HG03045 (cell line): ENCODE data around the gene PGLYRP4.

Source experiments
- ATAC-seq: cut with Tn5 transposase; IDR thresholded peaks from one replicate; pipeline ENCODE4 v1.9.1; 2021; ENCODE audit warnings: mild to moderate bottlenecking, moderate library complexity; ENCODE audit not compliant: unreplicated experiment

The PGLYRP4 gene, protein sequence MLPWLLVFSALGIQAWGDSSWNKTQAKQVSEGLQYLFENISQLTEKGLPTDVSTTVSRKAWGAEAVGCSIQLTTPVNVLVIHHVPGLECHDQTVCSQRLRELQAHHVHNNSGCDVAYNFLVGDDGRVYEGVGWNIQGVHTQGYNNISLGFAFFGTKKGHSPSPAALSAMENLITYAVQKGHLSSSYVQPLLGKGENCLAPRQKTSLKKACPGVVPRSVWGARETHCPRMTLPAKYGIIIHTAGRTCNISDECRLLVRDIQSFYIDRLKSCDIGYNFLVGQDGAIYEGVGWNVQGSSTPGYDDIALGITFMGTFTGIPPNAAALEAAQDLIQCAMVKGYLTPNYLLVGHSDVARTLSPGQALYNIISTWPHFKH

GRCh38 chr1:153348511-153349362 lies at the start of gene PGLYRP4:
Gene PGLYRP4, minus strand, starts transcription at chr1:153348841. Its CDS starts 909 bp downstream, at chr1:153347932.
- ATAC-seq: no peak

- ATAC-seq: no peak
These were observed 49.4 kb upstream of the PGLYRP4 start for GRCh38 chr1:153397924-153398651.

GRCh38 chr1:153397051-153397923 lies 48.6 kb upstream of the PGLYRP4 start:
- no peak for ATAC-seq

GRCh38 chr1:153396461-153396860 lies 47.8 kb upstream of the PGLYRP4 start:
- no peak for ATAC-seq

- ATAC-seq: no peak
These were observed 47.1 kb upstream of the PGLYRP4 start for GRCh38 chr1:153395776-153396175.

- ATAC-seq: no peak
These were observed 46.6 kb upstream of the PGLYRP4 start for GRCh38 chr1:153395136-153395685.

DNA sequence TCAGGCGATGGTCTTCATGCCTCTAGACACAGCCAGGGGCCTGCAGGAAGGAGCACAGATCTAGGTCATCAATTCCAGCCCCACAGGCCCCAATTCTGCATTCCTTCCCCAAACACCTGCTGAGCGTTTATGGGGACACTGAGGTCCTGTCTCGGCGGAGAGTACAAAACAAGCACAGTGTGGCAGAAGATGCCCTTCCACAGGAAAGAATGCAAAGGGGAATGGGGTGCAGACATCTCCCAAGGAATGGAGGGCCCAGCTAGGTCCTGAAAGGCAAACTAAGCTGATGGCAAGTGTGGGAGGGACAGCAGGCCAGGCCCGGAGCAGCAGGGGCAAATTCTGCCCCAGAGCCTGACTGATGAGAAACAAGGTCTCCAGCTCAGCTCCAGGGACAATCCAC lies 45.8 kb upstream of the PGLYRP4 start:
- no peak for ATAC-seq

GRCh38 chr1:153393926-153394325 lies 45.3 kb upstream of the PGLYRP4 start:
- ATAC-seq: no peak

- no peak for ATAC-seq
These were observed 44.2 kb upstream of the PGLYRP4 start for GRCh38 chr1:153392822-153393221.

DNA sequence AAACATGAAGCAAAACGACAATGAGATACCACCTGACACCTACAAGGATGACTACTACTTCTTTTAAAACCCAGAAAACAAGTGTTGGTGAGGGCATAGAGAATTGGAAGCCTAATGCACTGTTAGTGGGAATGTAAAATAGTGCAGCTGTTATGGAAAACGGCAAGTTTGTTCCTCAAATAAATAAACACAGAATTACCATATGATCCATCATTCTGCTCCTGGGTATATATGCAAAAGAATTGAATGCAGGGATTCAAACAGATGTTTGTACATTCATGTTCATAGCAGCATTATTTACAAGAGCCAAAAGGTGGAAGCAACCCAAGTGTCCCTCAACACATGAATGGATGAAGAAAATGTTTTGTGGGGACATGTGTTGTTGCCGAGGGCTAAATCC lies 43.6 kb upstream of the PGLYRP4 start:
- no peak for ATAC-seq

- no peak for ATAC-seq
These were observed 42.5 kb upstream of the PGLYRP4 start, which contains the start of gene S100A8 for GRCh38 chr1:153390938-153391710. Gene S100A8, minus strand, starts transcription at chr1:153391073. Its CDS starts 538 bp downstream, at chr1:153390535.

- ATAC-seq: no peak
These were observed 41.6 kb upstream of the PGLYRP4 start for GRCh38 chr1:153389973-153390879.

DNA sequence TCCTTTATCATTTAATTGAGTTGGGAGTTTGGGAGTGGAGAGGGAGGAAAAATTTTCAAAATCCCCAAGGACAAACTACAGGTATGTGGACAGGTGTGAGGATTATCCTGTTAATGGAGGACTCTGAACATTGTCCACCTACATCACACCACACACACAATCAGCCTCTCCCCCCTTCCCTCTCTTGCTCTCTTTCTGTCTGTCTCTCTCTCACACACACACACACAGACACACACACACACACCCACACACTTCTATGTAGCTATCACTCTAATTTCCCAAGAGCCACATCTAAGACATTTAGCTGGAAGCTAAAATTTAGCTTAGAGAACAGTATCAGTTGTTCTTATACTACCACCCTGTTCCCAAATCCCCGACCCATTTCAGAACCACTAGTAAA lies 40.8 kb upstream of the PGLYRP4 start:
- ATAC-seq: no peak

DNA sequence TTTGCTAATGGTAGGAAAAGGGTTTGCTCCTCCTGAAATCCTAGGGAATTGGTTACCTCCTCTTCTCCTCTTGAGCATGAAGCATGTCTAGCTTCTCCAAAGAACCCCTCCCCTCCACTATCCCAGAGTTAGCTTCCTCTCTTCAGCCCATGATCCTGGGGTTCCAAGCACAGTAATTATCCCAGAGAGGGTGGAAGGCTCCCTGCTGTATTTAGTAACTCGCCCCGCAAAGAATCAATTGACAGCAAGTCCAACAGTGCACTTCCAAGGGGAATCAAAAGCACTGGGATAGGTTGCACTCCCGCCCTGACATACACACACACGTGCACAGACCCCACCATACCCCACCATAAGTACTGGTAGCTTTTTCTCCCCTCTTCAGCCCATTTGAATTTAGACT lies 39.1 kb upstream of the PGLYRP4 start:
- ATAC-seq: no peak

DNA sequence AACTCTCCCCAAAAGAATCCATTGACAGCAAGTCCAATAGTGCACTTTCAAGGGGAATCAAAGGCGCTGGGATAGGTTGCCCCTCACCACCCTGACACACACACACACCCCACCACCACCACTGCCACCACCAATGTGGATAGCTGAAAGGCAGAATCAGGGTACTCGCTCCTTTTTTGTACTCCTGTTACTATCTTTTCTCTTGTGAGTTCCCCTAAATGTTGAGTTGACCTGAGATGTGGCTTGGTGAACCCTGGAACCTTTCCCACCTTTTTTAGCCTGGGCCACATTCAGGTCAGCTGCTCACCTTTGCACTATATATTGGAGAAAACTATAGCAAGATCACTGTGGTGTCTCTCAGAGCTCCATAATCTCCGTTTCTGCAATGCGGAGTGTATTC lies 38.4 kb upstream of the PGLYRP4 start:
- ATAC-seq: no peak

GRCh38 chr1:153386500-153386901 lies 37.9 kb upstream of the PGLYRP4 start:
- ATAC-seq: no peak

DNA sequence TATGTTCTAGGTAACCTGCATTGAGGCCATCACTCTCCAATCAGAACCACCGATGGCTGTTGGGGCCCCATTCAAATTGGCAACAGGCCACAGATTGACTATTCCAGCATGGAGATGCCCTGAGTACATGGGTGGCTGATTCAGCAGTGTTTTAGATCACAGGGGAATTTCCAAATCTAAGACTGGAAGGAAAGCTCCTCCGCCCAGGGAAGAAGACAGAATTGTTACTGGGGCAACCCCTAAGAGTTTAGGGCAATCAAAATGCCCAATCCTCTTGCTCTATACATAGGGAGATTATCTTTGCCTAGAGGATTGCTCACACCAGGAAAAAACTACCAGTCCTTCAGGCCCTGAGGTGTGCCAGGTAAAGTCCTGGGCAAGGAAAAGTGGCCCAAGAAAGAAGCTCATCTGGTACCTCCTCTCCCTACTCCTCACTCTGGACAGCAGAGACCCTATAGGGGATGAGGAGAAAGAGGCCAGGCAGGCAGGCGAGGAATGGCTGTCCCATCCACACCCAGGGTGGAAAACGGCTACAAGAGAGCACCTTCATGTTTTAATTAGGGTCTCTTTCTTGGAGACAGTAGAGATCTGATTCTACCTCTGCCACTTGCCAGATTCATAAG lies 36.4 kb upstream of the PGLYRP4 start:
- ATAC-seq: no peak

DNA sequence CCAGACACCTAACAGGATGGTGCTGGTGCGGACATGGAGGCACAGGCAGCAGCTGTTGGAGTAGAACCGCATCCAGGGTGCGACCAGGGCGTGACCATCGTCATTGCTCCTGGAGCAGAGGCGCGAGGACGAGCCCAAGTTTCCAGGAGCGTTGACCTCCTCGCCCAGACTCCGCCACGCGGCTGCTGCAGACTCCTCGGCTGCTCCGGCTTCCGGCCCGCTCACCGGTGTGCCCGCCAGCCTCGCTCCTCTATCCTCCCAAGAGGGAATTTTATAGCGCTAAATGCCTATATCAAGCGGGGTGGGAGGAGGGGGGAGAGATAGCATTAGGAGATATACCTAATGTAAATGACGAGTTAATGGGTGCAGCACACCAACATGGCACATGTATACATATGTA lies 32.1 kb upstream of the PGLYRP4 start:
- no peak for ATAC-seq
